ENCODE results near the gene TUBGCP4. TPM values are rescaled to one million over a fixed set of nuclear protein-coding genes. Genes with fewer than 3 reads are reported as not detected.

The TUBGCP4 gene
- total RNA-seq, 1 experiment from 2014 or later: 31.9 TPM

GRCh38 chr15:43449981-43450380, 79.1 kb downstream of the TUBGCP4 start:
- Histone ChIP-seq H3K27me3 (ENCODE audit: control insufficient read depth, insufficient read depth, low read length) (no peaks in the 10 kb centered on the region), H3K4me3 (ENCODE audit: low read depth in 2 of 2, low read length in 2 of 2) (no peak overlapping the region), H3K27ac (ENCODE audit: low read length) (no peak overlapping the region), H3K36me3 (ENCODE audit: control insufficient read depth, insufficient read depth, low read length) (peaks cover 9% of the 10 kb centered on the region; the same call in 1 of the 2 replicates), H3K4me1 (ENCODE audit: control insufficient read depth, insufficient read depth, low read length) (no peaks in the 10 kb centered on the region), H3K9me3 (ENCODE audit: control insufficient read depth, insufficient read depth, low read depth, low read length) (no peaks in the 10 kb centered on the region)
- no TSS peak for BruUV-seq (replicated peaks)
- no peak for DNase-seq (ENCODE audit: low read depth, low spot score)
- intact Hi-C loops (cut with micrococcal nuclease; ENCODE audit: unreplicated experiment) (no loop called here), in situ Hi-C loops (cut with HindIII; ENCODE audit: low pct_unique_long_range_greater_than_20kb, low sequenced_read_pairs) (no loop called here)
- CTCF ChIA-PET: no interaction called here
- no peak for TF ChIP-seq SIN3A (IDR thresholded peaks at IDR 0.05; ENCODE audit: borderline replicate concordance, insufficient read depth, low read depth, low read length)
- TF ChIP-seq REST (IDR thresholded peaks at IDR 0.05; ENCODE audit: insufficient read depth in 1 of 2, low read depth in 2 of 2, low read length in 1 of 2): no peak
- TF ChIP-seq CTCF (IDR thresholded peaks at IDR 0.05): no peak
- no peak for TF ChIP-seq TCF7L2 (IDR thresholded peaks at IDR 0.05; ENCODE audit: low read depth, low read length)
- no peak for TF ChIP-seq POLR2AphosphoS5 (IDR thresholded peaks at IDR 0.05; ENCODE audit: low read depth, low read length)
- POLR2A ChIA-PET: interaction anchor here (0.6 kb wide), 1 partner anchor 45 kb away, joined by 3 read pairs; no protein-coding TSS in a partner anchor
- ATAC-seq: no peak

Other genes with a start within 250 kb of the TUBGCP4 start
- 20.4 TPM for gene TMEM62, start 237.5 kb upstream of the TUBGCP4 start, total RNA-seq (2021; ENCODE audit: unreplicated experiment)
- gene CCNDBP1, start 185.7 kb upstream of the TUBGCP4 start, total RNA-seq (2021; ENCODE audit: unreplicated experiment): 62.5 TPM
- 0.10 TPM for gene EPB42, start 150.1 kb upstream of the TUBGCP4 start, total RNA-seq (2021; ENCODE audit: unreplicated experiment)
- not detected for gene TGM5, start 104.2 kb upstream of the TUBGCP4 start, total RNA-seq (2021; ENCODE audit: unreplicated experiment)
- gene TGM7, start 68.8 kb upstream of the TUBGCP4 start, total RNA-seq (2021; ENCODE audit: unreplicated experiment): not detected
- 12.1 TPM for gene LCMT2, start 40.5 kb upstream of the TUBGCP4 start, total RNA-seq (2021; ENCODE audit: unreplicated experiment)
- gene ZSCAN29, start 58 bp upstream of the TUBGCP4 start, total RNA-seq (2021; ENCODE audit: unreplicated experiment): 32.8 TPM
- gene TP53BP1, start 122.1 kb downstream of the TUBGCP4 start, total RNA-seq (2021; ENCODE audit: unreplicated experiment): 80.3 TPM
- 1.6 TPM for gene MAP1A, start 146.5 kb downstream of the TUBGCP4 start, total RNA-seq (2021; ENCODE audit: unreplicated experiment)
- gene PPIP5K1, start 219.1 kb downstream of the TUBGCP4 start, total RNA-seq (2021; ENCODE audit: unreplicated experiment): 56.6 TPM
- gene CKMT1B, start 222.9 kb downstream of the TUBGCP4 start, total RNA-seq (2021; ENCODE audit: unreplicated experiment): 2.4 TPM
- gene STRC, start 247.7 kb downstream of the TUBGCP4 start, total RNA-seq (2021; ENCODE audit: unreplicated experiment): not detected

Measured in Panc1 (cell line).